Retinal pigment epithelial cell (primary cell): ENCODE measurements around the gene TCN2.
A peak's percentile ranks its signal among the peaks of the same experiment; 100 is the strongest.
"Not testable (repeated sequence)": the region's sequence is repeated elsewhere in the genome, so short reads cannot be mapped to it uniquely, and the experiment has no call there.

Source experiments
- DNase-seq: peaks from one replicate; pipeline ENCODE4 v3.0.0-alpha.2; 2010; ENCODE audit warnings: low read depth
- H3K4me3 ChIP-seq: 2 replicates; pipeline ENCODE4 v1.5.1; 2011; ENCODE audit warnings: mild to moderate bottlenecking, low read length, control low read depth, moderate library complexity
- CTCF ChIP-seq: conservative IDR thresholded peaks from 2 replicates; pipeline ENCODE4 v1.5.1; 2011; ENCODE audit warnings: low read depth, low read length, control low read depth, inconsistent platforms

Gene TCN2

GRCh38 chr22:30617819-30618218 lies 10.8 kb downstream of the TCN2 start:
- DNase-seq, result no peak
- H3K4me3 ChIP-seq, result no peak overlapping the region
- TF ChIP-seq CTCF, result no peak

- DNase-seq, H3K4me3 ChIP-seq: not testable (repeated sequence)
Observed at GRCh38 chr22:30619909-30620308, 12.9 kb downstream of the TCN2 start.

- DNase-seq, result no peak
- no peak overlapping the region for H3K4me3 ChIP-seq
- no peak for TF ChIP-seq CTCF
Observed at GRCh38 chr22:30626413-30626812, 19.4 kb downstream of the TCN2 start.

GRCh38 chr22:30627471-30627870 lies 20.5 kb downstream of the TCN2 start:
- TF ChIP-seq CTCF, result no peak
- no peak overlapping the region for H3K4me3 ChIP-seq
- DNase-seq, result no peak

GRCh38 chr22:30628491-30628890 lies 21.5 kb downstream of the TCN2 start:
- H3K4me3 ChIP-seq, result no peak overlapping the region
- TF ChIP-seq CTCF, result no peak
- no peak for DNase-seq

GRCh38 chr22:30631469-30631868 lies 24.5 kb downstream of the TCN2 start:
- DNase-seq, H3K4me3 ChIP-seq: not testable (repeated sequence)

GRCh38 chr22:30634471-30635233 lies 27.7 kb downstream of the TCN2 start:
- DNase-seq, result no peak
- H3K4me3 ChIP-seq, result peak overlapping the region; percentile 47
- TF ChIP-seq CTCF, result peak; percentile 96

- no peak for DNase-seq
- no peak for TF ChIP-seq CTCF
- peak within 1 kb of the TSS; percentile 64 for H3K4me3 ChIP-seq
Observed at GRCh38 chr22:30635273-30636225, 28.6 kb downstream of the TCN2 start, which contains the start of gene SLC35E4. Gene SLC35E4, plus strand, starts transcription at chr22:30635781. Its CDS starts 670 bp downstream, at chr22:30636451.
